Measurements from ENCODE around the gene ACOT13.
"Not testable (repeated sequence)": the region's sequence is repeated elsewhere in the genome, so short reads cannot be mapped to it uniquely, and the experiment has no call there.

Gene ACOT13

GRCh38 chr6:24709014-24709711 lies 42.3 kb downstream of the ACOT13 start:
- Histone ChIP-seq H2BK5ac (ENCODE audit: low read depth, low read length, poor library complexity, severe bottlenecking) (no peak overlapping the region), H2AFZ (ENCODE audit: low read depth, low read length) (no peak overlapping the region), H3K4me1 (ENCODE audit: control insufficient read depth, insufficient read depth, low read depth, low read length) (peaks cover 2% of the 10 kb centered on the region), H3K9ac (ENCODE audit: low read length) (peak overlapping the region; percentile 10), H4K91ac (ENCODE audit: low read length) (no peak overlapping the region), H3K23ac (ENCODE audit: low read length in 2 of 2) (no peak overlapping the region), H2AK5ac (ENCODE audit: low read length, severe bottlenecking) (no peak overlapping the region), H3K9me3 (ENCODE audit: control insufficient read depth, low read length) (no peaks in the 10 kb centered on the region), H3K27me3 (ENCODE audit: control insufficient read depth in 1 of 2, insufficient read depth in 1 of 2, low read length in 2 of 2) (no peaks in the 10 kb centered on the region), H2BK120ac (ENCODE audit: low read depth, low read length) (no peak overlapping the region), H3K14ac (ENCODE audit: low read length in 2 of 2) (no peak overlapping the region), H3K27ac (ENCODE audit: low read length, poor library complexity, severe bottlenecking) (no peak overlapping the region), H3K4me3 (ENCODE audit: insufficient read depth in 1 of 2, low read depth in 1 of 2, low read length in 2 of 2) (no peak overlapping the region), H4K8ac (ENCODE audit: low read length) (no peak overlapping the region), H3K36me3 (ENCODE audit: control insufficient read depth in 1 of 2, insufficient read depth in 2 of 2, low read depth in 1 of 2, low read length in 2 of 2) (peaks cover 35 to 99% of the 10 kb centered on the region in 2 experiments), H2BK15ac (ENCODE audit: low read depth, poor library complexity, severe bottlenecking) (no peak overlapping the region), H2BK12ac (ENCODE audit: low read length in 2 of 2) (no peak overlapping the region), H3K4me2 (ENCODE audit: low read length, poor library complexity, severe bottlenecking) (no peak overlapping the region), H3K79me1 (replicated peaks; ENCODE audit: low read length, poor library complexity, severe bottlenecking) (peaks cover 2% of the 10 kb centered on the region), H3K4ac (ENCODE audit: low read depth in 1 of 2, low read length in 2 of 2) (no peak overlapping the region), H3K18ac (ENCODE audit: low read depth in 1 of 2, low read length in 2 of 2) (no peak overlapping the region)
- WGBS = 78% methylated on average over 1 of the region's 4 CpGs
- no peak for DNase-seq

GRCh38 chr6:24710519-24711303 lies 43.8 kb downstream of the ACOT13 start:
- H3K14ac ChIP-seq (ENCODE audit: low read length in 2 of 2) = no peak overlapping the region
- H3K27me3 ChIP-seq (ENCODE audit: control insufficient read depth in 1 of 2, insufficient read depth in 1 of 2, low read length in 2 of 2) = no peaks in the 10 kb centered on the region
- no peaks in the 10 kb centered on the region for H3K9me3 ChIP-seq (ENCODE audit: control insufficient read depth, low read length)
- DNase-seq = no peak
- peaks cover 2% of the 10 kb centered on the region for H3K79me1 ChIP-seq (replicated peaks; ENCODE audit: low read length, poor library complexity, severe bottlenecking)
- no peak overlapping the region for H3K4me3 ChIP-seq (ENCODE audit: insufficient read depth in 1 of 2, low read depth in 1 of 2, low read length in 2 of 2)
- H3K23ac ChIP-seq (ENCODE audit: low read length in 2 of 2) = no peak overlapping the region
- H4K91ac ChIP-seq (ENCODE audit: low read length) = no peak overlapping the region
- H2AFZ ChIP-seq (ENCODE audit: low read depth, low read length) = no peak overlapping the region
- no peak overlapping the region for H4K8ac ChIP-seq (ENCODE audit: low read length)
- H2BK12ac ChIP-seq (ENCODE audit: low read length in 2 of 2) = no peak overlapping the region
- peaks cover 41 to 99% of the 10 kb centered on the region in 2 experiments for H3K36me3 ChIP-seq (ENCODE audit: control insufficient read depth in 1 of 2, insufficient read depth in 2 of 2, low read depth in 1 of 2, low read length in 2 of 2)
- H2BK120ac ChIP-seq (ENCODE audit: low read depth, low read length) = no peak overlapping the region
- no peak overlapping the region for H3K18ac ChIP-seq (ENCODE audit: low read depth in 1 of 2, low read length in 2 of 2)
- H2AK5ac ChIP-seq (ENCODE audit: low read length, severe bottlenecking) = no peak overlapping the region
- H3K4ac ChIP-seq (ENCODE audit: low read depth in 1 of 2, low read length in 2 of 2) = no peak overlapping the region
- WGBS = over 99% methylated on average over 8 of the region's 10 CpGs
- H2BK5ac ChIP-seq (ENCODE audit: low read depth, low read length, poor library complexity, severe bottlenecking) = no peak overlapping the region
- no peak overlapping the region for H3K27ac ChIP-seq (ENCODE audit: low read length, poor library complexity, severe bottlenecking)
- H3K9ac ChIP-seq (ENCODE audit: low read length) = peak overlapping the region; percentile 40
- no peak overlapping the region for H2BK15ac ChIP-seq (ENCODE audit: low read depth, poor library complexity, severe bottlenecking)
- H3K4me2 ChIP-seq (ENCODE audit: low read length, poor library complexity, severe bottlenecking) = no peak overlapping the region
- H3K4me1 ChIP-seq (ENCODE audit: control insufficient read depth, insufficient read depth, low read depth, low read length) = peaks cover 5% of the 10 kb centered on the region

GRCh38 chr6:24716602-24717148 lies 49.8 kb downstream of the ACOT13 start:
- not testable (repeated sequence) for H3K18ac ChIP-seq (ENCODE audit: low read depth in 1 of 2, low read length in 2 of 2); H3K4me1 ChIP-seq (ENCODE audit: control insufficient read depth, insufficient read depth, low read depth, low read length); H2AFZ ChIP-seq (ENCODE audit: low read depth, low read length); H4K8ac ChIP-seq (ENCODE audit: low read length); H2BK5ac ChIP-seq (ENCODE audit: low read depth, low read length, poor library complexity, severe bottlenecking); DNase-seq; H3K4ac ChIP-seq (ENCODE audit: low read depth in 1 of 2, low read length in 2 of 2); H3K27ac ChIP-seq (ENCODE audit: low read length, poor library complexity, severe bottlenecking); H3K9me3 ChIP-seq (ENCODE audit: control insufficient read depth, low read length); H3K14ac ChIP-seq (ENCODE audit: low read length in 2 of 2); H2BK12ac ChIP-seq (ENCODE audit: low read length in 2 of 2); H2BK15ac ChIP-seq (ENCODE audit: low read depth, poor library complexity, severe bottlenecking); H3K27me3 ChIP-seq (ENCODE audit: control insufficient read depth in 1 of 2, insufficient read depth in 1 of 2, low read length in 2 of 2); H2AK5ac ChIP-seq (ENCODE audit: low read length, severe bottlenecking); H3K79me1 ChIP-seq (replicated peaks; ENCODE audit: low read length, poor library complexity, severe bottlenecking); H4K91ac ChIP-seq (ENCODE audit: low read length); H2BK120ac ChIP-seq (ENCODE audit: low read depth, low read length); H3K23ac ChIP-seq (ENCODE audit: low read length in 2 of 2)
- peaks cover 16 to 75% of the 10 kb centered on the region in 2 experiments for H3K36me3 ChIP-seq (ENCODE audit: control insufficient read depth in 1 of 2, insufficient read depth in 2 of 2, low read depth in 1 of 2, low read length in 2 of 2)
- peak overlapping the region; percentile 52 for H3K4me2 ChIP-seq (ENCODE audit: low read length, poor library complexity, severe bottlenecking)
- WGBS = 94% methylated on average over 6 of the region's 7 CpGs
- peak overlapping the region in 1 of 2 experiments; percentile 97 for H3K4me3 ChIP-seq (ENCODE audit: insufficient read depth in 1 of 2, low read depth in 1 of 2, low read length in 2 of 2)
- H3K9ac ChIP-seq (ENCODE audit: low read length) = peak overlapping the region; percentile 100

Measured in mesenchymal stem cell (in vitro differentiated cells and primary cell).